Measurements from ENCODE around the gene BIK. TPM values are rescaled to one million over a fixed set of nuclear protein-coding genes. Genes with fewer than 3 reads are reported as not detected.
"Not testable (repeated sequence)": the region's sequence is repeated elsewhere in the genome, so short reads cannot be mapped to it uniquely, and the experiment has no call there.

The BIK gene
- total RNA-seq, 1 donor from 2014 or later = 3.6 TPM

GRCh38 chr22:43104950-43105349 lies 5.6 kb upstream of the BIK start:
- not testable (repeated sequence) for DNase-seq

DNA sequence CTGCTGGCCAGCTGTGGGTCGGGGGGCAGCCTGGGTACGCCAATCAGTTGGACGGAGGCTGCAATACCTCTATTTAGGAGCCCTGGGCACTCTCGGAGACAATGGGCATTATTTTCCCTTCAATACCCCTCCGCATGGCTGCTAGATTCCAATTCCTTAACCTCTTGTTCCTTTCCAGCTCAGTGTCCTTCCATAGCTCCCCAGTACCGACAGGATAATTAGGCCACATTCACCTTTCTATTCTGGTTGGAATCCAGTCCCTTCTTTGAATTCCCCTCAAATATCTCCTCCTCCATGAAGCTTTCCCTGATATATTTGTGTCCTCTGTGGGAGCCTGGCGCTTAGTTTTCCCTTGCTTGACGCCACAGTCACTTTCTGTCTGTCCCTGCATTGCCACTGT lies 4.2 kb upstream of the BIK start:
- DNase-seq = no peak

DNA sequence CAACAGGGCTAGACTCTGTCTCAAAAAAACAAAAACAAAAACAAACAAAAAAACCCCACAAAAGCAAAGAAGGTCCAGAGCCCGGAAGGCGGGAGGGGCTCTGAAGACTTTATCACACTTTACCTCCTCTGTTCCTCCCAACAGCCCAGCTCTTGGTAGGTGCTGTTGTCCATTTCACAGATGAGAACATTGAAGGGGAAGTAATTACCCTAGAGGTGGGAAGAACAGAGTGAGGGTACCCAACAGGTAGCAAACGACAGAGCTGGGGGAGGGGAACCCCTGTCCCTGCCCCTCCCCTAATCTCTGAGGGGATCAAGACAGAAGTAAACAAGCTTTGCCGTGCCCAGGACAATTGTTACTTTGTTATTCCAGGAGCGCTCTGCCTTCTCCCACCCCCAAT lies 1.0 kb upstream of the BIK start:
- no peak for DNase-seq

DNA sequence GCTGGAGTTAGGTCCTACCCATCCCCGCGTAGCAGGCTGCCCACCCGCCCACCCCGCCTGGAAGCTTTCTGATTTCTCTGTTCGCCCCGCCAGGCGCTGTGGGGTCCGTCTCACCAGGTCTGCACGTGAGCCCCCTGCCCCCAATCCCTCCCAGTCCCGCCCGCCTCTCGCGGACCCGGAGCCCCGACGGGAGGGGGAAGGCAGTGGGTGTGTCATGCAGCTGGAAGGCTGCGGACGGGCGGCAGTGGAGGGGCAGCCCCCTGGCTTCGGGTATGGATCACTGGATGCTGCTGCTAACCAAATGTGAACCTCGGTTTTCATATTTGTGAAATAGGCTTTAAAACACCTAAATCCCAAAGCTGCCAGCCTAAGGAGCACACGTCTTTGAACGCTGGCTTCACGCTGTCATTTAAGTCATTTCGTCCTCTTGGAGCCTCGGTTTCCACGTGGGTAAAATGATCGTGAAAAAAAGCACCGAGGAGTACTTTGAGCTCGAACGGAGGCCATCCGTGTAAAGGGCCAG lies 568 bp upstream of the BIK start:
- no peak for DNase-seq

DNA sequence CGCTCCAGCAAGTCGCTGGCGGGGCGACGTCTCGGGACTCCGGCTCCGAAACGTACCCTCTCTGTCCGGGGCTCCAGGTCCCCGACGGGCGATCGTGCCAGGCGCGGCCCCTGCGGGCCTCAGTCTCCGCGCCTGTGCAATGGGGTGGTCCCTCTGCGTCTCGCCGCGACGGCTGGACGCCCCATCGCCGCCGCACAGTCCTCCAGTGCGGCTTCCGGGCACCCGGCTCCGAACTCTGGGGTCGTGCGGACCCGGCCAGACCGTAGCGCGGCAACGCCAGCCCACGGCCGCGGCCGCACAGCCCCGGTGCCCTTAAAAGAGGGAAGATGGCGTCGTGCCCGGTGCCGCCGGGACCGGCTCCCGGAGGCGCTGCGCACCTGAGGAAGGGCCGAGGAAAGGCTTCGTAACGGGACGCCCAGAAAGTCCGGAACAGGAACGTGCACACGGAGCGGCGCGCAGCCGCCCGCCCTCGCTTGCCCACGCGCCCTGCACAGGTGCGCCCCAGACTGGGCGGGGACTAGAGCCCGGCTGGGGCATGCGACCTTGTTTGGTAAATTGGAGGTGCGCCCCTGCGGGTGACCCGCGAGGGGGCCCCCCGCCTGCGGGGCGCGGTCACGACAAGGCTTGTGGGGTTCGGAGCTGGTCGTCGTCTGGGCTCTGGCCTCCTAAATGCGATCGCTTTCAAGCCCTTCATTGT lies 525 bp downstream of the BIK start:
- DNase-seq = no peak

DNA sequence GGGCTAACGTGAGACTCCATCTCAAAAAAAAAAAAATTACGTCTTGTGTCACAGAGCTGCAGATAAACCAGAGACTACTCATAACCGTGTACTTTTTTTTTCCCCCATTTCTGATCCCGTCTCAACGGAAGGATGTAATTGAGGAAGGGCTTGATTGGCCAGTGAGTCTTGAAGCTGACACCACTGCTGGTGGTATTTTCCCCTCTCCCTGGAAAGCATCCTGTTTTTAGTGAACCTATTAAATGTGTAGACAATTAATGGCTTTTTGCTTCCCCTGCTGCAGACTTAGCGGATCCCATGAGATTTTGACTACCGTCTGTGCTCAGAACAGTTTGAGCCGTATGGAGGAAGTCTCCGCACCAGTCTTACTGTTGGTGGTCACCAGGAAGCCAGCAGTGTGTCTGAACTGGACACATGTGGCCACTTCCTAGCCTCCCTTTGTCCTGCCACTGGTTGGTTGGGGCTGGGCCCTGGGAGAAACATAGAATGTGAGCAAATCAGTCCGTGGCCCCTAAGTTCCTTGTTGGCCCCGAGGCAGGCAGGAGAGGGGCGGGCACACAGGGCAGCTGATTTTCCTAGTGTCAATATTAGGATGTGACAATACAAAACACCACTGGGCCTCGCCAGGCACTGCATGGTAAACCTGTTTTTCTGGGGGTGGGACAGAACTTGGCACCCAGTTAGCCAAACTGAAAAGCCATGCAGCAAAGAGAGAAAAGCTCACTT lies 3.1 kb downstream of the BIK start:
- no peak for DNase-seq

GRCh38 chr22:43114958-43115357 lies 4.4 kb downstream of the BIK start:
- DNase-seq = no peak

- no peak for DNase-seq
Observed at GRCh38 chr22:43116932-43117331, 6.4 kb downstream of the BIK start.

DNA sequence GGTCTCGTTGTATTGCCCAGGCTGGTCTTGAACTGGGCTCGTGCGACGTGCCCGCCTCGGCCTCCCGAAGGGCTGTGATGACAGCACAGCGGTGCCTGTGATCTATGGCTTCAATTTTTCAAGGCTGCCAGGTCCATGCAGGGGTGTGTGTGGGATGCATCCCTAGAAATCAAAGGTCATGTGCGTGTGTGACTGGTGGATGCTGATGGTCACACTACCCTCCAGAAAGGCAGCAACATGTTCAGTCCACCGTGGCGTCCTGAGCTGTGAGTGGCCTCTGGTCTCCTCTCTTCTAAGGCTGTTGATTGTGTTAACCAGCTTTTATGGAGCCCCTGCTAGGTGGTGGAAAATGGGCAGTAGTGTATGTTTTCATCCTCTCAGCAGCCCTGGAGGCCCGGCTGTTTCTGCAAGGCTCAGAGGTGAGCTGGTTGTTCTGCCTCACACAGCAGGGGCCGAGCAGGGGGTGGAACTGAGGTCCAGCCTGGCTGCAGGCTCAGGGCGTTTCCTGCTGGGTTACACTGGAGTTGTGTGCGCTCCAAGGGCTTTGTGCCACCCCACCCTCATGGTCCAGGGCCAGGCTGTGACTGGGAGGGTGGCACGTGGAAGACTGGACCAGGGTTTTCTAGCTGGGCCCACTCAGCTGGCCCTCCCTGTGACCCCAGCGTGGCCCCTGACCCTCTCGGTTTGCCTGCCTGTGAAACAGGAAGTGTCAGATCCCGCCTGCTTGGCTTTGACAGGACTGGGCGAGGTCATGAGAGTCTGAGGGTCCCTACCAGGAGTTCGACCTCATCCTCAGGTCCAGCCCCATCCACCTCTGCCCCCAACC lies 7.7 kb downstream of the BIK start:
- DNase-seq = no peak

DNA sequence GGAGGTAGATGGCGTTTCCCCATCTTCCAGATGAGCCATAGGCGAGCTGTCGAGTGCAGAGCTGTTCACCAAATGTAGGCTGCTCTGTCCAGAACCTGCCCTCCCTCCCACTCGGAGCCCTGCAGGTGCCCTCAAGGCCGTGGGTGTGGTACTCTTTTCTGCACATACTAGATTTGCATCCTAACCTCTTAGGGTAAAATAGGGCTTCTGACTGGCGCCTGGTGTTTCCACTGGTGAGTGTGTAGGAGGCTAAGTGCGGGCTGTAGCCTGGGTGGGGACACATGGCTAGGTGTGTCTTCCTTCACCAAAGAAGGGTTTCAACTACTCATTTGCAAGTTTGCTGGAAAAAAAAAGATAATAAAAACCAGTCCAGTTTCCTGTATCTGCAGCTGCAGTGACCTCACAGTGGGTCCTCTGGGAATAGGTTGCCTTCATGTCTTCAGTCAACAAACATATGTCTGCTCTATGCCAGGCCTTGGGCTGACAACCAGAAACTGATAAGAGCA lies 8.5 kb downstream of the BIK start:
- DNase-seq = no peak

GRCh38 chr22:43126501-43127165 lies 16.1 kb downstream of the BIK start:
- DNase-seq = no peak

DNA sequence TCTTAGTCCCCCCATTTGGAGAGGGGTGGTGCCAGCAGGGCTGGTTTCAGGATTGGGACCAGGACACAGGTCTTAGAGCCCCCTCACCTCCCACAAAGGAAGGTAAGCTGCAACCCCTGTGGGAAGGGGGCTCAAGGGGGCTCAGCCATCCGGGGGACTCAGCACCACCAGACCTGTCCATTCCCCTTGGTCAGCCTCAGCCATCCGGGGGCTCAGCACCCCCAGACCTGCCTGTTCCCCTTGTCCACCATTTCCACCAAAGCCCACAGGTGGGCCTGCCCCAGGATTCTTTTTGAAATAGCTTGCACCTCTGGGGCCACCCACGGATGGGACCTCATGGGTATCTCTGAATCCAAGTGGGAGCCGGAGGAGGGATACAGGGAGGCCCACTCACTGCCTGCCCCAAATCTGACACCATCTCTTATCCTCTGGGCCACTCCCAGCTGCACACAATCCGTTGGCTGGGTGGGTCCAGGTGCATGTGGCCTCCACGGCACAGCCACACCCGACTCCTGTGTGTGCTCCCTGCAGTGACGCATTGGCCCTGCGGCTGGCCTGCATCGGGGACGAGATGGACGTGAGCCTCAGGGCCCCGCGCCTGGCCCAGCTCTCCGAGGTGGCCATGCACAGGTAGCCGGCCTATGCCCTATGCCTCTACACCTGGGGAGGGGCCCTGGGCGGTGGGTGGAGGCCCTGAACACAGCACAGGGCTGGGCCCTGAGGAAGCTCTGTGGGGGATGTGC lies 16.8 kb downstream of the BIK start:
- no peak for DNase-seq

DNA sequence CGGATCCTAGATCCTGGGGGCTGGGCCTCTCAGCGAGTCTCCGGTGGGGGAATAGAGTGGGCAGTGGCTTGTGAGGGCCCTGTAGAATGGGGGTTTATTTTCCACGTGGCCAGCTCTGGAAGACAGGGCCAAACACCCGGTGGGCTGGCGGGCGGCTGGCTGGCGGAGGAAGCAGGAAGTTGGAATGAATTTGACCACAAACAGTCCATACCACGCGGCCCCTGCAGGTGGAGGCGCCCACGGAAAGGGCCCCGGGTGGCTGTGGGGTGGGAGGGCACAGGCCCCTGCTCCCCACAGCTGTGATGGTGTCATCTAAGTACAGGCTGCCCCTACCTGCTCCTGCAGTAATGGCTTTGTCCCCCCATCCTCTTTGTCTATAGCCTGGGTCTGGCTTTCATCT lies 17.6 kb downstream of the BIK start:
- DNase-seq = no peak

- DNase-seq = no peak
Observed at GRCh38 chr22:43128928-43129424, 18.4 kb downstream of the BIK start.

DNA sequence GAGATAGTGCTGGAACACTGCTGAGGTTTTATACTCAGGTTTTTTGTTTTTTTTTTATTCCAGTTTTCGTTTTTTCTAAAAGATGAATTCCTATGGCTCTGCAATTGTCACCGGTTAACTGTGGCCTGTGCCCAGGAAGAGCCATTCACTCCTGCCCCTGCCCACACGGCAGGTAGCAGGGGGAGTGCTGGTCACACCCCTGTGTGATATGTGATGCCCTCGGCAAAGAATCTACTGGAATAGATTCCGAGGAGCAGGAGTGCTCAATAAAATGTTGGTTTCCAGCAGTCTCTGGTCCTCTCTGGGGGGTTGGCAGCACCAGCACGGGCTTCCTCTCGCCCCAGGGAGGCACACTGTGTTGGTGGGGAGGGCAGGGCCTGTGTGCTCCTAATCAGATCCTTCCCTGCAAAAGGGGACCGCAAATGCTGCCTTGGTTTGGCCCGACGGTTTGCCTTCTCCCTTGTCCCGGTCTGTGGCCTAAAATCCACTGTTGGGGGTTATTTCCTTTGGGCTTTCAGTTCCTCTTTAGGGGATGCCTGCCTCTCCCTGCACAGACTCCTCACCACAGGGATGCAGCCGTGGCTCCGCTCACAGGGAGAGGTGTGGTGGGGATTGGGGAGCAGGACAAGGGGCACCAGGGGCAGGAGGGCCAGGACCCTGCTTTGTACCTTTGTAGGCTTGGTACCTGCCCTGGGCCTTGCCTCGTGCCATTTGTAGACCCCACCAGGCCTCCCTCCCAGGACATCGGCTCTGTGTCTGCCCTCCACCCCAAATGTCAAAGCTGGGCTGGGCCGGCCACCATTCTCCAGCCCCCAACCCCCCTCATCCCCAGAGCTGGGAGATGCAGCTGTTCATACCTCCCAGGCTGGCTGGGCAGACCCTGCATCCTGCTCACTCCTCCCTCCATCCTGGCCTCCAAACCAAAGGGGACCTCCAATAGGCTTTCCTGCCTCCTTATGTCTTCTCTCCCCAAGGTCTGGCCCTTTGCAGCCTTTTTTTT lies 19.2 kb downstream of the BIK start:
- no peak for DNase-seq

- no peak for DNase-seq
Observed at GRCh38 chr22:43131773-43132501, 21.4 kb downstream of the BIK start.

GRCh38 chr22:43133401-43133800 lies 22.9 kb downstream of the BIK start:
- DNase-seq = no peak

DNA sequence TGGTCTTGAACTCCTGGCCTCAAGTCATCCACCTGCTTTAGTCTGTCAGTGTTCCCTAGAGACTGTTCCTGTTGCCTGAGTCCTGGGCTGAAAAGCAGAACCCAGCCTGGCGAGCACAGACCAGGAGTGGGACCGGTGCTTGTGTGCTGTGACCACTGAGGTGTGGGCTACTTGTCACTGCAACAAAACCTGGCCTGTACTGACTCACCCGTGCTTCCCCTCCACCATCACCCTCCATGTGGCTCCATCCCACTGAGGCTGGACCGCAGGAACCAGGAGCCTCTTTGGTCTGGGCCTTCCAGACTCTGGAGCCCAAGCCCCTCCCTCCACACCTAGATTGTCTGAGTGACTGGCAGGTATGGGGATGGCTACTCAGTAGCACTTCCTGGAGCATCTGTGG lies 24.0 kb downstream of the BIK start:
- DNase-seq = no peak

DNA sequence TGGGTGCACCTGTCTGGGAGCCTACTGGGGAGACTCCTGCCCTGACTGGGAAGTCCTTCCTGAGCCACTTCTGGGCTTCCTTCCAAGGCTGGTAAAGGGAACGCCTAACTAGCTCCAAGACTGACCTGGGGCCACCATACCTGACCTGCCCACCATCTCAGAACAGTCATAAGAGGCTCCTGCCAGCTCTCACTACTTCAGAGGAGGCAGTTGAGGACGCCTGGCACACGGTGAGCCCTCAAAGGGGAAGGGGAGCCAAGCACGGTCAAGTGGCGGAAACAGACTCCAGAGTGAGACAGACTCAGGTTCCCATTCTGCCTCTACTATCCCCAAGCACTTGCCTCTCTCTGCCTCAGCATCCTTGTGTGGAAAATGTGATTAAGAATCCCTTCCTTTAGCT lies 25.0 kb downstream of the BIK start:
- DNase-seq = no peak

All from skin of body (tissue), 2 donors.